Measurements from ENCODE around the gene TRPT1.

Gene TRPT1

GRCh38 chr11:64230171-64230984, 4.4 kb upstream of the TRPT1 start, which contains the start of gene DNAJC4:
TSS of gene DNAJC4 (plus strand) at chr11:64230548. CDS start at chr11:64230855, 307 bp downstream.
- peak within 1 kb of the TSS; percentile 73 for H3K4me3 ChIP-seq (replicated peaks; ENCODE audit: insufficient read depth, low read length)
- TF ChIP-seq POLR2AphosphoS5 (IDR thresholded peaks at IDR 0.05; ENCODE audit: low read depth) (peak; percentile 50; the same call in 1 of the 2 replicates), CTCF (IDR thresholded peaks at IDR 0.05; ENCODE audit: insufficient read depth, low read length) (no peak), GABPA (IDR thresholded peaks at IDR 0.05; ENCODE audit: low read depth) (no peak), REST (IDR thresholded peaks at IDR 0.05; ENCODE audit: insufficient replicate concordance, low read depth) (no peak), SPI1 (IDR thresholded peaks at IDR 0.05; ENCODE audit: borderline replicate concordance, low read depth) (no peak)
- no peaks in the 10 kb centered on the region for H3K27me3 ChIP-seq (ENCODE audit: insufficient read depth, poor library complexity, severe bottlenecking)
- peak; percentile 84 to 93 for DNase-seq (ENCODE audit: low read depth in 1 of 2, low spot score in 1 of 2)
- peak within 1 kb of the TSS; percentile 79 for H3K27ac ChIP-seq (replicated peaks)

- TF ChIP-seq SPI1 (IDR thresholded peaks at IDR 0.05; ENCODE audit: borderline replicate concordance, low read depth): no peak
- TF ChIP-seq GABPA (IDR thresholded peaks at IDR 0.05; ENCODE audit: low read depth): no peak
- no peak for TF ChIP-seq REST (IDR thresholded peaks at IDR 0.05; ENCODE audit: insufficient replicate concordance, low read depth)
- TF ChIP-seq CTCF (IDR thresholded peaks at IDR 0.05; ENCODE audit: insufficient read depth, low read length): no peak
- Histone ChIP-seq H3K27ac (replicated peaks) (peak overlapping the region; percentile 79), H3K4me3 (replicated peaks; ENCODE audit: insufficient read depth, low read length) (peak overlapping the region; percentile 73), H3K27me3 (ENCODE audit: insufficient read depth, poor library complexity, severe bottlenecking) (no peaks in the 10 kb centered on the region)
- DNase-seq (ENCODE audit: low read depth in 1 of 2, low spot score in 1 of 2): no peak
Measured at GRCh38 chr11:64229744-64230170, 3.8 kb upstream of the TRPT1 start.

GRCh38 chr11:64229090-64229743, 3.2 kb upstream of the TRPT1 start:
- H3K27ac ChIP-seq (replicated peaks): no peak overlapping the region
- no peak overlapping the region for H3K4me3 ChIP-seq (replicated peaks; ENCODE audit: insufficient read depth, low read length)
- no peak for DNase-seq (ENCODE audit: low read depth in 1 of 2, low spot score in 1 of 2)
- TF ChIP-seq SPI1 (IDR thresholded peaks at IDR 0.05; ENCODE audit: borderline replicate concordance, low read depth) (no peak), POLR2AphosphoS5 (IDR thresholded peaks at IDR 0.05; ENCODE audit: low read depth) (no peak), GABPA (IDR thresholded peaks at IDR 0.05; ENCODE audit: low read depth) (no peak), CTCF (IDR thresholded peaks at IDR 0.05; ENCODE audit: insufficient read depth, low read length) (no peak), REST (IDR thresholded peaks at IDR 0.05; ENCODE audit: insufficient replicate concordance, low read depth) (no peak)
- H3K27me3 ChIP-seq (ENCODE audit: insufficient read depth, poor library complexity, severe bottlenecking): no peaks in the 10 kb centered on the region

All from HL-60 (cell line).